GM20431 (cell line): ENCODE measurements around the gene GRK2.
"Not testable (repeated sequence)": the region's sequence is repeated elsewhere in the genome, so short reads cannot be mapped to it uniquely, and the experiment has no call there.

Experiments used
- in situ Hi-C: fragments of 300-500 bp; cut with MseI, MboI; formaldehyde crosslinking; loops from one replicate; pipeline ENCODE4 v1.15.0; 2020; ENCODE audit warnings: low sequenced_read_pairs; ENCODE audit not compliant: unreplicated experiment

Gene GRK2

GRCh38 chr11:67253872-67254624, 12.2 kb upstream of the GRK2 start:
- in situ Hi-C loops, result no loop called here

- in situ Hi-C loops, result no loop called here
These were observed 11.5 kb upstream of the GRK2 start for GRCh38 chr11:67254798-67255197.

GRCh38 chr11:67255353-67255752, 10.9 kb upstream of the GRK2 start:
- in situ Hi-C loops, result no loop called here

- in situ Hi-C loops, result no loop called here
These were observed 10.4 kb upstream of the GRK2 start for GRCh38 chr11:67255864-67256263.

- in situ Hi-C loops, result no loop called here
These were observed 9.7 kb upstream of the GRK2 start for GRCh38 chr11:67256477-67257135.

- in situ Hi-C loops, result no loop called here
These were observed 5.9 kb upstream of the GRK2 start for GRCh38 chr11:67260406-67260805.

GRCh38 chr11:67260885-67261639, 5.2 kb upstream of the GRK2 start:
- in situ Hi-C loops, result not testable (repeated sequence)

- in situ Hi-C loops, result no loop called here
These were observed 4.7 kb upstream of the GRK2 start for GRCh38 chr11:67261640-67261945.

- in situ Hi-C loops, result no loop called here
These were observed 4.2 kb upstream of the GRK2 start for GRCh38 chr11:67261946-67262681.

- in situ Hi-C loops, result no loop called here
These were observed 3.3 kb upstream of the GRK2 start for GRCh38 chr11:67262731-67263675.

- in situ Hi-C loops, result no loop called here
These were observed 2.0 kb upstream of the GRK2 start for GRCh38 chr11:67264260-67264659.

- in situ Hi-C loops, result no loop called here
These were observed 1.2 kb upstream of the GRK2 start for GRCh38 chr11:67264877-67265632.

GRCh38 chr11:67265633-67266448, 432 bp upstream of the GRK2 start:
- in situ Hi-C loops, result no loop called here

- in situ Hi-C loops, result no loop called here
These were observed 1.2 kb downstream of the GRK2 start for GRCh38 chr11:67267188-67268080.

GRCh38 chr11:67268081-67268961, 2.0 kb downstream of the GRK2 start:
- in situ Hi-C loops, result no loop called here

- in situ Hi-C loops, result no loop called here
These were observed 2.6 kb downstream of the GRK2 start for GRCh38 chr11:67268962-67269268.
